GM21367 (cell line): ENCODE measurements around the gene LRWD1.
A peak's percentile ranks its signal among the peaks of the same experiment; 100 is the strongest.
"Not testable (repeated sequence)": the region's sequence is repeated elsewhere in the genome, so short reads cannot be mapped to it uniquely, and the experiment has no call there.

Experiments used
- ATAC-seq: cut with Tn5 transposase; IDR thresholded peaks from one replicate; pipeline ENCODE4 v1.9.1; 2021; ENCODE audit not compliant: unreplicated experiment

LRWD1 gene

DNA sequence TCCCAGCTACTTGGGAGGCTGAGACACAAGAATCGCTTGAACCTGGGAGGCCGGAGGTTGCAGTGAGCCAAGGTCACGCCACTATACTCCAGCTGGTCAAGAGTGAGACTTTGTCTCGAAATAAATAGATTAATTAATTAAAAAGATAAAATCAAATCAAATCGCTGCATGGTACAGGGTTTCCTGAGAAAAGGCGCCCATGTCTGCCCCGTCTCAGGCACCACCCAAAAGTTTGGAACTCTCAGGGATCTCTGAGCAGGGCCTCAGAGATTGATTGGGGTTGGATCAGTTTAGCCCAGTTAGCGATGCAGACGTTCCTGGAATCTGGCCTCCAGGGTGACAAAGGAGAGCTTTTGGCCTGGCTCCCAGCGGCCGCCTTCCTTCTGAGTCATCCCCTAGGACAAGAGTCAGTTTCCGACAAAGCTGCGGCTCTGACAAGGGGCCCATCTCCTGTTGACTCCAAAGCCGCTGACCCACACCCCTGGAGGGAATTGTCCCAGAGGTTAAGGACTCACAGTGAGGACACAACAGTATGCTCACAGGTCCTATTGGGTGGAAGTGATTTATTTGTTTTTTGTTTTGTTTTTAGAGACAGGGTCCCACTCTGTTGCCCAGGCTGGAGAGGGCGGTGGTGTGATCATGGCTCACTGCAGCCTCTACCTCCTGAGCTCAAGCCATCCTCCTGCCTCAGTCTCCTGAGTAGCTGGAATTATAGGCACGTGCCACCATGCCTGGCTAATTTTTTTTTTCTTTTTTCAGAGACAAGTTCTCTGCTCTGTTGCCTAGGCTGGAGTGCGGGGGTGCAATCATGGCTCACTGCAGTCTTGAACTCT is 24.6 kb upstream of the LRWD1 start:
- no peak for ATAC-seq

DNA sequence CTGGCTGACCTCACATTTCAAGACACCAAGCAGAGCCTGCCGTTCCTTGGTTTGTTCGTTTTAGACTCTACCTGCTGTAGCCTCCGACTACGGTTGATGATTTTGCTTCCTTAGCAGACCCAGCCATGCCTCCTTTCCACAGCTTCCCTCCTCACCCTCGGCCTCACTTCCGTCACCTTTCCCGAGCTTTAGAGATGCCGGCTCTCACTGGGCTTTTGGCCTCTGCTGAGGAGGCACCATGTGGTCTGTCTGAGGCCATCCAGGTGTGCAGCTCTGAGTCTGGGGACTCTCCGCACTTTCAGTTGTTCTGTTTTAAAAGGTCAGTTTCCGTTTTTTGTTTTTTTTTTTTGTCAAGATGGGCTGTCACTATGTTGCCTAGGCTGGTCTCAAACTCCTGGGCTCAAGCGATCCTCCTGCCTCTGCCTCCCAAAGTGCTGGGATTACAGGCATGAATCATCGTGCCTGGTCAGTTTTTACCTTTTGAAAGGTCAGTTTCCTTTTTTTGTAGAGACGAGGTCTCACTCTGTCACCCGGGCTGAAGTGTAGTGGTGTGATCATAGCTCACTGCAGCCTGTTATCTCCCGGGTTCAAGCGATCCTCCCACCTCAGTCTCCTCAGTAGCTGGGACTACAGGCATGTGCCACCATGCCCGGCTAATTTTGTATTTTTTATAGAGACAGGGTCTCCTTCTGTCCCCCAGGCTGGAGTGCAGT is 19.7 kb upstream of the LRWD1 start:
- ATAC-seq = peak; percentile 33

DNA sequence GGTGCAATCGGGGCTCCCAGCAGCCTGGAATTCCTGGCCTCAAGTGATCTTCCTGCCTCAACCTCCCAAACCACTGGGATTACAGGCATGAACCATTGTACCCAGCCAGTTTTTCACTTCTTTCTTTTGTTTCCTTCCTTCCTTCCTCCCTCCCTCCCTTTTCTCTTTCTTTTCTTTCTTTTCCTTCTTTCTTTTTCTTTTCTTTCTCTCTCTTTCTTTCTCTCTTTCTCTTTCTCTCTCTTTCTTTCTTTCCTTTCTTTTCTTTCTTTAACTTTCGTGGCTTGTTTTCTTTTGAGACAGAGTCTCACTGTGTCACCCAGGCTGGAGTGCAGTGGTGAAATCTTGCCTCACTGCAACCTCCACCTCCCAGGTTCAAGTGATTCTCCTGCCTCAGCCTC is 19.1 kb upstream of the LRWD1 start:
- no peak for ATAC-seq

DNA sequence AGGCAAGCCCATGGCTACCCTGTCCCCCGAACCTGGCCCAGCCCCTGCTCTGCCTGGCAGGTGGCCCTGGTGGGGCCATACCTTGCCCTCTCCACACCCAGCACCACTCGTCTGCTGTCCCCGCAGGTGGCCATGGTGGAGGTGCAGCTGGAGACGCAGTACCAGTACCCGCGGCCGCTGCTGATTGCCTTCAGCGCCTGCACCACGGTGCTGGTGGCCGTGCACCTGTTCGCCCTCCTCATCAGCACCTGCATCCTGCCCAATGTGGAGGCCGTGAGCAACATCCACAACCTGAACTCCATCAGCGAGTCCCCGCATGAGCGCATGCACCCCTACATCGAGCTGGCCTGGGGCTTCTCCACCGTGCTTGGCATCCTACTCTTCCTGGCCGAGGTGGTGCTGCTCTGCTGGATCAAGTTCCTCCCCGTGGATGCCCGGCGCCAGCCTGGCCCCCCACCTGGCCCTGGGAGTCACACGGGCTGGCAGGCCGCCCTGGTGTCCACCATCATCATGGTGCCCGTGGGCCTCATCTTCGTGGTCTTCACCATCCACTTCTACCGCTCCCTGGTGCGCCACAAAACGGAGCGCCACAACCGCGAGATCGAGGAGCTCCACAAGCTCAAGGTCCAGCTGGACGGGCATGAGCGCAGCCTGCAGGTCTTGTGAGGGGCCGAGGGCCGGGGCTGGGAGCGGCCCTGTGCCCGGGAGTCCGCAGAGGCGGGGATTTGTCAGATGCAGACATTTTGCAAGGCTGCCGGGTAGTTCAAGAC is 18.2 kb upstream of the LRWD1 start:
- ATAC-seq = no peak

DNA sequence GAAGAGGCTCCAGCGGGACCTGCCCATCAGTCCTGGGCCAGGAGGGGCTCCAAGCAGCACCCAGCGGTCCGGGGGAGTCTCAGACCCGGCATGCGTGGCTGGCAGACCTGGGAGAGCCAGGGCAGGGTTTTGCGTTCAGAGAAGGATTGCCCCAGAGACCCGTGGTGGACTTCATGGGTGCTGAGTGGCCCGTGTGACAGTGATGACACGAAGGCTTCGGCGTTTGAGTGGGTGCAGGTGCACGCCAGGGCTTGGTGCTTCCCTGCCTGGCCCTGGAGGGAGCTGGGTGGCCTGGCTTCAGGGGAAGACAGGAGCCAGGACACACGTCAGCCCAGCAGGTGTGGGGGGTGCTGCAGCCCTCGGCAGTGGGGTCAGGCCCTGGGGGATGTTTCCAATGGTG is 17.5 kb upstream of the LRWD1 start:
- no peak for ATAC-seq

DNA sequence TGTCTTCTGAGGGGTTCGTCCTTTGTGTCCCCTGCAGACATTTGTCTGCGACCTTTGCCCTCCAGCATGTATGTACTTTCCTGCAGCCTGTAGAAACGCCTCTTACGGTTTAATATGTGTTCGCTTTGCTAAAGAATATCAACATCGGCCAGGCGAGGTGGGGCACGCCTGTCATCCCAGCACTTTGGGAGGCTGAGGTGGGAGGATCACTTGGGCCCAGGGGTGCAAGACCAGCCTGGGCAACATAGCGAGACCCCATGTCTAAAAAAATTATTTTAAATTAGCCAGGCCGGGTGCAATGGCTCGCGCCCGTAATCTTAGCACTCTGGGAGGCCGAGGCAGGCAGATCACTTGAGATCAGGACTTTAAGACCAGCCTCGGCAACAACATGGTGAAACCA is 15.6 kb upstream of the LRWD1 start:
- no peak for ATAC-seq

DNA sequence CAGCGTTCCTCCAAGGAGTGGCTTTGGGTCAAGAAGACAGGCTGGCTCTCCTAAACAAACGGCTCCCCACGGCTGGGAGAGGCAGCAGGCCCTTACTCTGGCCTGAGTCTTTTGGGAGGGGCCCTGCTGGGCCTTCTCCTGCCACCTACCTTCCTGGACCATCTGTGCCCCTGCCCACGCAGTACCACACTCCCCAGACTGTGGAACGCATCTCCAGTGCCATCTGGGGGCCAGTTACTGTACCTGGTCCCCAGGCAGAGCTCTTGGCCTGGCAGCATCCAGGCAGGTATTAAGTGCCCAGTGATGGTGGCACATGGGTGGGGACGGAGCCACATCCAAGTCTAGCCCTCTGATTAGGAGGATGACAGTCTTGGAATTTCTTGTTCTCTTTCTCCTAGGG is 14.5 kb upstream of the LRWD1 start:
- ATAC-seq = no peak

DNA sequence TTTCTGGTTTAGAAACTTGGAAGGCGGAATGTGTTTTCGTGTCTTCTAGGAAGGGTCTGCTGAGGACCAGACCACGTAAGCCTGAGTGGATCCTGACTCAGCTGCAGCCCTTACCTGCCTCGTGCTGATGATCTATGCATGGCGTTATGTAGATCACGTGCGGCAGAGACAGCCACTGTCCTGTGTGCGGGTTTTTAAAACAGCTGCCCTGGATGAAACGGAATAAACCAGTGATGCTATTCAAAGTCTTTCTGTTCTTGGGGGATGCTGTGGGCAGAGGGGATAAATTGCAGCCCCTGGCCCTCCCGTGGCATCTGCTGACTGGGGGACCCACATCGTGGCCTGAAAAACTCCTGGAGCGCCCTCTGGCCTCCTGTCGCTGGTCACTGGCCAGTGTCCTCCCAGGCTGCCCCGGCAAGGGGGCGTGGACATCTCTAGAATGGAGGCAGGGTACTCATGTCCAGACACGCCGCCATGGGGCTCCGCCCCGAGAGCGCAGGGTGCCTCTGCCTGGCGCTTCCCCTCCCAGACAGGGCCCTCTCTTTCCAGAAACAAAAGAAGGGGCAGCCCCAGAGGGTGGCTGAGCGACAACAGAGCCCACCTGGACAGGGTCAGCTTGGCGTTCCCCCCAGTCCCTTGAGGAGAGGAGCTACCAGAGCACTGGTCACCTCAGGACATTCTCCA is 13.3 kb upstream of the LRWD1 start:
- no peak for ATAC-seq

DNA sequence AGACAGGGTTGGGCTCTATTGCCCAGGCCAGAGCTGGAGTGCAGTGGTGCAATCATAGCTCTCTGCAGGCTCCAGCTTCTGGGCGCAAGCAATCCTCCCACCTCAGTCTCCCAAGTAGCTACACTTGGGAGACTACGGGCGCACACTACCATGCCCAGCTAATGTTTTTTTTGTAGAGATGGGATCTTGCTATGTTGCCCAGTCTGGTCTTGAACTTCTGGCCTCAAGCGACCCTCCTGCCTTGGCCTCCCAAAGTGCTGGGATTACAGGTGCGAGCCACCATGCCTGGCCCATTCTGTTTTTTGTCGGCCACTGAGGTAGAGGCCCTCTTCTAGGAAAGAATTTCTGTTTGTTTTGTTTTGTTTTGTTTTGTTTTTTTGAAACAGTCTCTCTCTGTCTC is 12.3 kb upstream of the LRWD1 start:
- ATAC-seq = no peak

DNA sequence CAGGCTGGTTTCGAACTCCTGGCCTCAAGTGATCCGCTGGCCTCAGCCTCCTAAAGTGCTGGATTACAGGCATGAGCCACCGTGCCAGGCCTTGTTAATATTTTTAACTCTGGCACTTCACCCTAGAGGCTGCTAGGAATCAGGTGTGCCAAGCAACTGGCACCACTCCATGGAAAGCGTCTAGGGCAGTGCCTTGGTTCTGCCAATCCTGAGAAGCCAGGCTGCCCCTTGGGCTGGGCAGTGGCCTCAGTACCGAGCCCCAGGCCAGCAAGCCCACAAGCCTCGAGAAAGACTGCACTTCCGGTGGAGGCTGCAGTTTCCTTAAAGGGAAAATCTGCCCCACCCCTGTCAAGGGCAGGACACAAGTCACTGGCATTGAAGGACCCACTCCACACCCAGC is 11.5 kb upstream of the LRWD1 start:
- ATAC-seq = no peak

DNA sequence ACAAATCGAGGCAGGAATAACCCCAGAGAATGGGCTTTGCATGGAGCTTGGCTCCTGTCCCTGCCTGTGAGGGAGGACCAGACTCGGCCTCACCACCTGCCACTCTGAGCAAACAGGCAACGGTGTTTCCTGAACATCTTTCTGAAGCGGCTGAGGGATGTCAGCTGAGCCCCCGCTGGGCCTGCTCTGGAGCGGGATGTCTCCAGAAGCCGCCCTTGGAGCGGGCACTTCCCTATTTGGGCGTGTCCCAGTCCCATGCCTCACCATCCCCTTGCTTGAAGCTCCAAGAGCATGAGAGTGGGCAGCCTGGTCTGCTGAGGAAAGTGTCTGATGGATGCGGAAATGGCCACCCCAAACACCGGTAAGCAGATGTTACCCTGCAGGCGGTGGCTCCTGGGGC is 10.3 kb upstream of the LRWD1 start:
- no peak for ATAC-seq

DNA sequence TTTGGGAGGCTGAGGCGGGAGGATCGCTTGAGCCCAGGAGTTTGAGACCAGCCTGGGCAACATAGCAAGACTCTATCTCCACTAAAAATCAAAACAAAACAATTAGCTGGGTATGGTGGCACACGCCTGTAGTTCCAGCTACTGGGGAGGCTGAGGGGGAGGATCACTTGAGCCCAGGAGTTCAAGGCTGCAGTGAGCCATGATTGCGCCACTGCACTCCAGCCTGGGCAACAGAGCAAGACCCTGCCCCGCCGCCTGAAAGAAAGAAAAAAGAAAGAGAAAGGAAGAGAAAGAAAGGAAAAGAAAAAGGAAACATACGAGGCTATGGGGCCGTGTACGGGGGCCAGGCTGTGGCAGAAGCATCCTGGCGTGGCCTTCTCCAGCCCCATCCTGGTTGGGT is 9.9 kb upstream of the LRWD1 start:
- not testable (repeated sequence) for ATAC-seq

DNA sequence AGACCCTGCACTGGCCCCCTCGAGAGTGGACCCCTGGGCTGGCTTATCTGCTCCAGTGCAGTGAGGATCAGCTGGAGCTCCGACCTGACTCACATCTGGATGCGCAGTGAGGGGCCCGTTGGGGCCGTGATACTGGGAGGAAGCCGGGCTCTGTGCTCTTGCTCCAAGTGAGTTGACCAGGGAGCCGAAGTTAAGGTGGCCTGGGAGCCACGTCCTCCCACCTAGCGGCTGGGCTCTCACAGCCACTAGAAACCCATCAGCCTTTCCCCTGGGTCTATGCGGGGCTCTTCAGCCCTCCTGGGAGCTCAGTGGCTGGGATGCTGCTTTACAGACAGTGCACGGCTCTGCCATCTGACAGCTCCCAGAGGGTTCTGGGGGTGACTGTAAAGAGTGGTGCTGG is 9.2 kb upstream of the LRWD1 start:
- ATAC-seq = no peak

DNA sequence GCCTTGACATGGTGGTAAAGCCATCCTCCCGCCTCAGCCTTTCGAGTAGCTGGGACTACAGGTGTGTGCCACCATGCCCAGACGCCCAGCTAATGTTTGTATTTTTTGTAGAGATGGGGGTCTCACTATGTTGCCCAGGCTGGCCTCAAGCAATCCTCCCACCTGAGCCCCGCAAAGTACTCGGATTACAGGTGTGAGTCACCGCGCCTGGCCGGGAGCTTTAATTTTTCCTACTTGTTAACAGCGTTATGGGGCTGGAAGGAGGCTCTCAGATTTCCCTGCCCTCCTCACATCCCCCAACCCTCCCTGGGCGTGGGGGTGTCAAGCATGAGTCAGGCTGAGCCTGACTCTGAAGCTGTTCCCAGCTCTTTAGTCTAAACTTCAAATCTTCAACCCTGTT is 8.5 kb upstream of the LRWD1 start:
- no peak for ATAC-seq

DNA sequence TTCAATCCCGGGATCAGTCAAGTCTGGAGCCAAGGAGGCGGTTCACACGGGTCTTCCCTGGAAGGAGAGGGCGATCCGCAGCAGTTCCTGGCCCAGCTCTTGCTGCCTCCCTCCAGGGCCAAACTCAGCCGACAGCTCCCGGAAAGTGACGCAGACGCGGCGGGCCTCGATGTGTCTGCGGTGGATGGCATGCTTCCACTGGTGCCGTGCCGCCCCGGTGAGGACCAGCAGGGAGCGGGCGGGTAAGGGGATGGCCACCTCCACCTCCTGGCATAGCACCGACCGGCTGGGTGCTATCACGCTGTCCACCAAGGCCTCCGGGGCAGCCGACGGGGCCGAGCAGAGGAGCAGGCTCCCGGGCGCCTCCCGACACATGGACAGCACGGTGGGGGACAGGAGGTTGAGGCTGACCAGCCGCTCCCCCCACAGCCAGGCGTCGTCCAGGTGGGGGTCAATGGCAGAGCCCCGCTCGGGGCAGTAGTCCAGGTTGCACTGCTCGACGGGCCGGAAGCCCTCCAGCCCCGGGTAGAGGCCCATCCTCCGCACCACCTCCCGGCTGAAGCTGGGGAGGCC is 7.3 kb upstream of the LRWD1 start:
- ATAC-seq = no peak

DNA sequence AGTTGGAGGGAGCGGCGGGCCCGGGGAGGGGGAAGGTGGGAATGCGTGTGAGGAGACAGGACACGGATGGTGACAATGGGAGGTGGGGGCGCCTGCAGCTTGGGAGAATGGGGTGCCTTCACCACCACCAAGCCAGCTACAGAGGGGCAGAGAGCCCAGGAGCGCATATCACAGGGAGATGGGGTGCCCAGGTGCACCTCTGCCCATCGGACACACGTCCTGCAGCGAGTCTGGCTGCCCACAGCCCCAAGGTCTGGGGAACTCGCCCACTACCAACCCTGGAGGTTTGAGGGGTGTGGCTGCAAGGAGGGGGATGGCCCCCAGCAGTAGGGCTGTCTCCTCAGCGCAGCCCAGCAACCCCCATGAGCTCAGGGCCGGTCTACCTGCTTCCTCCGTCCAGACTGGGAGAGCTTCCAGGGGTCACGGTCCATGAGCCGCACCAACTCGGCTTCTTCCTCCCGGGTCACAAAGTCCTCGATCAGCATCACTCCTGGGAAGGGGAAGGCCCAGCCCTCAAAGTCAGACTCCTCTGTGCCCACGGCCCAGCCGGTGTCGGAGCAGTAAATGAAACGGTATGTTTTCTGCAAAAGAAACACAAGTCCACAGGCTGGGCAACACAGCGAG is 5.5 kb upstream of the LRWD1 start:
- ATAC-seq = no peak

DNA sequence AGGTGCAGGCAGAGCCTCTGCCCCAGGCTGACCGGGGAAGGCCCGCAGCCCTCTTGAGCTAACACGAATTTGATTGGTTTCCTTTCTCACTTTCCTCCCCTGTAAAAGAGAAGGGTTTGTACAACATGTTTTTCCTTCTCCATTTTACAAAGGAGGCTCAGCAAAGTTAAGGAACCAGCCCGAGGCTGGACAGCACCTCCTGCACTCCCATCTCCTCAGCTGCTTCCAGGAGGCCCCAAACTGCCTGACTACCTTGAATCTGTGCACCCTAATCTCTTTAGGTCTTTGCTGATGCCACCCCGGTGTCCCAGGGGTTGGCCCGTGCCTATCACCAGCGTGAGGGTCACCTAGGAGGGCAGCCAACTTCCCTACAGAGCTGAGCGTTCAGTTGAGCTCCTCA is 4.3 kb upstream of the LRWD1 start:
- no peak for ATAC-seq

DNA sequence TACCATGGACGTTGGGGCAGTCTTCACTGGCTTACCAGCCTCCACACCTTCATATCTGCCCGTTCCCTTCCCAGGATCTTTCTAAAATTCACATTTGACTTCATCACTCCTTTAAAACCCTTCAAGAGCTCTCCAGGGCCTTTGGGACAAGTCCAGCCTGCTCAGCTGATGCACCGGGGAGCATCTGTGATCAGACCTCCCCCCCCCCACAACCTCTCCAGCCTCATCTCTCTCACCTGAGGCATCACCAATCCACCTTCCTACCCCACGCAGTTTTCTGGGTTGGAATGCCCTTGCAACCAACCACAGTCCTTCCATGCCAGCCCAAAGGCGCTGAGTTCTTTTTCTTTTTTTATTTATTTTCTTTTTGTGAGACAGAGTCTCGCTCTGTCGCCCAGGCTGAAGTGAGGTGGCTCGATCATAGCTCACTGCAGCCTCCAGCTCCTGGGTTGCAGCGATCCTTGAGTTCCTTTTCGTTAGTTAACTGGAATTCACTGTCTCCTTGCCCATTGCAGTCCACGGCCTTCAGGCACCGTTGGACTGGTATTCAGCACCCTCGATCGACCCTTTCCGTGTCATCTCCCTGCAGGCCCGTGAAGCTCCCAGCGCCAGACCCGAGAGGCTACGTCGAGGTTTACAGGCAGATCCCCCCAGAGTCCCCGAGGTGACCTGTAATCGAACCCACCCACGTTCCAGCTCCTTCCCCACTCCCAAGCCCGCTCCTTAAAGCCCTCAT is 775 bp upstream of the LRWD1 start:
- ATAC-seq = no peak

DNA sequence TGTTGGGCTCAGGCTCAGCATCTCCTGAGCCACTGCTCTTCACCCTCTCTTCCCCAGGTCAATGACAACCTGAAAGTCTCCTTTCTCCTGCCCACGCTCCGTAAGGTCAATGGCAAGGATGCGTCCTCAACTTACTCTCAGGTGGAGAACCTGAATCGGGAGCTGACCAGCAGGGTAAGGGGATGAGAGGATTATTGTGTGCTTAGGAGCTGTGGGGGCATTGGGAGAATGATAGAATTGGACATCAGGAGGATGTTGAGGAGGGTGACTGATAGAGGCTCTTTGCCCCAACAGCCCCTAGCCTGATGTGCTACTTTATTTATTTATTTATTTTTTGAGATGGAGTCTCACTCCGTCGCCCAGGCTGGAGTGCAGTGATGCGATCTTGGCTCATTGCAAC is 1.3 kb downstream of the LRWD1 start:
- ATAC-seq = no peak
